ENCODE data around the gene TCP10L.
"Not testable (repeated sequence)": the region's sequence is repeated elsewhere in the genome, so short reads cannot be mapped to it uniquely, and the experiment has no call there.

TCP10L gene

DNA sequence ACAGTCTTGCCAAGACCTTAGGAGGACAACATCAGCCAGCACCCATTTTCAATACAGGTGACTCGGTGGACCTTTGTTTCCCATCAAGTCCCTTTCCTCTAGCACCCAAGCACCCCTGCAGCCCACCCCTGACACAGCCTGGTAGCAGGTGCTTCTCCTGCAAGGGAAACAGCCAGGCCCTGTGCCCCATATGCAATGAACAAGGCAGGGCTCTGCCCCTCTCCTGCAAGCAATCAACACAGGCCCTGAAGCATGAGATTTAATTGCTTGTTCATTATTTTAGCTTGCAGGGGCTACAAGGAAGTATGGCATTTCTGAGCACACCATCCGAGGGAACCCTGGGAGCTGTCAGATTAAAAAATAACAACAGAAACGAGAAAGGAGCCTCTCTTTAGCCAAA, 35.4 kb downstream of the TCP10L start:
- no peak for DNase-seq

DNA sequence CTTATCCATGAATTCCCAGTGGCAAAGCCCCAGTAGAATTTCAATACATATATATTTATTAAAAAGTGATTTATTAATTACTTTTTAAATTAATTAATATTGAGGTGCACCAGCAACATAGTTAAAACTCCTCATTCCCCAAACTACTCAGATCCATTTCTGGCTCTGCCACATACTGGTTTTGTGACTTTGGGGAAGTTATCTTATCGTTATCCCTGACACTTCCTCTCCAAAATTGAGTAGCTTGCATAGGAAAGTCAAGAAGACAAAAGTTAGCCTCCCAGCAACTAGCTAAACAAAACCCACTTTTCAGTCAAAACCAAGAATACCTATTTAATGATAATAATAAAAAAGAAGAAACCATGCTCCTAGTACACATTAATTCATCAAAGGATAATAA, 35.9 kb downstream of the TCP10L start:
- DNase-seq: no peak

DNA sequence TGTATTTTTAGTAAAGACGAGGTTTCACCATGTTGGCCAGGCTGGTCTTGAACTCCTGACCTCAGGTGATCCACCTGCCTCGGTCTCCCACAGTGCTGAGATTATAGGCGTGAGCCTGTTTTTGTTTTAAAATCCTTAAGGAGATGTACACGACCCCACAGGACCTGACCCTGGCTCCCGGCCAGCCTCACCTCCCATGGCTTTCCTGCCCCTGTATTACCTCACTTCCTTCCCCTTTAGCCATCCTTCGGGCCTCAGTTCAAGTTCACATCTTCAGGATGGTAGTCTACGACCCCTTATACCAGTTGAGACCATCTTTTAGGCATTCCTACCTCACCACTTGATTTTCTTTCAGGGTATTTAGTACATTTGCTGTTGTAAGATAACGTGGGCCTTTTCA, 36.3 kb downstream of the TCP10L start:
- DNase-seq: no peak

DNA sequence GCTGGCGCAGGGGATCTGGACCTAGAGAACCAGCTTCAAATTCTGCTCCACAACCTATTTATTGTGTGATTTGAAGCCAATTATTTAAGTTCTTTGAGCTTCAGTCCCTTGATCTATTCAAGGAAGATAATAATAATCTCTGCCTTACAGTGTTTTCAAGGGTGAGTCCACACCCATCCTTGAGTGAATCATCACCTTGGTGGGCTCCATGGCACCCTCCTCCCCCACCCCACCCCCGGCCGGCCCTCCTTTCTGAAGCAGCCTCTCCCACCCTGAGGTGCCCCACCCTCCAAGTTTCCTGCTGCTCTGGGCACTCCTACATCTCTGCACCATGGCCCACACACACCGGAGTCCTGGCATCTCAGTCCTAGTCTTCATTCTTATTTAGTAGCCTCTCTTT, 38.3 kb downstream of the TCP10L start:
- no peak for DNase-seq

DNA sequence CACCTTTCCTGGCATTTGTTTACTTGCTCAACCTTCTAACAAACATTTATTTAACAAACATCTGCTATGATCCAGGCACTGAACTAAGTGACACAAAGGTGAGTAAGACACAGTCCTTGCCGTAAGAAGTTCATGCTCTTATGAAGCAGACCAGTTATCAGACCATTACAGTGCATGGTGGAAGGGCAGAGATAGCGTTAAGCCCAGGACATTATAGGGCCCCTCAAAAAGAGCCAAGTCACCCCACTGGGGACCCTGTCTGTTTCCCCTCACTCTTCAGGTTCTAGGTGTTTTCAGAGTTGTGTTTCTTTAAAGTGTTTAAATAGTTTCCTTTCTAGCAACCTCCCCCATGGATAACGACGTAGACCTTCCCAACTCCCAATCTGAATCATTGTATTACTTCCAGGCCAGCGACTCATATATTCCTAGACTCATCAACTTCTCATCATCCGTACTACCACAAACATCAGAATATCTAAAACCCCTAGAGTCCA, 39.3 kb downstream of the TCP10L start:
- no peak for DNase-seq

DNA sequence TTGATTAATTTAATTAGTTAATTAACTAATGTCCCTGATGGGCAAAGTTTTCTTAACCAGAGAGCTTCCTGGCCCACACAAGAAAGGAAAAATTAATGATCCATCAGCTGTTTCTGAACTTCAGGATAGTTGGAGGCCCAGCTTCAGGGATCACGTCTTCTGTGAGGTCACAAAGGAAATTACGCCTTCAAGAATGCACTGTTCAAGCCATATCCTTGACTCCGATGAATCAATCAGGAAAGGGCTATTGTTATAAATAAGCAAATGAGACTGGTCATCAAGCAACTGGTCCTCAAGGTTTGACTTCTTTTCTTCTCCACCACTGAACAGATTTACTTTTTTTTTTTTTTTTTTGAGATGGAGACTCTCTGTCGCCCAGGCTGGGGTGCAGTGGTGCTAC, 40.6 kb downstream of the TCP10L start:
- DNase-seq: no peak

DNA sequence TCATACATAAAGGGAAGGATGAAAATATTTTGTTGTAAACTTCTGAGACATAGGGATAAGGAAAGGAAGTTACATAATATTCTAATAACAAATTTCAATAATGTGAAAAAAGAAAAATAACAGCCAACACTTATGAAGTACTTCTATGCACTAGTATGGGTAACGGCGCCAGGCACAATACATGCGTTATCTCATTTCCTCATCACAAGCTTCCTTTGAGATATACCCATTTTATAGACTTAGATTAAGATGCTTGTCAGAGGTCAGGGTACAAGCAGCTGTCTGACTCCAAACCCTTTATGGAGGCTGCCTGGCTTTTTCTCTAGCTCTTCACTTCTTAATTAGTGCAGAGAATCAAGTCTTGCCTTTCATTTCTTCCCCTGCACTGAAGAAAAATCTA, 41.3 kb downstream of the TCP10L start:
- DNase-seq: no peak

DNA sequence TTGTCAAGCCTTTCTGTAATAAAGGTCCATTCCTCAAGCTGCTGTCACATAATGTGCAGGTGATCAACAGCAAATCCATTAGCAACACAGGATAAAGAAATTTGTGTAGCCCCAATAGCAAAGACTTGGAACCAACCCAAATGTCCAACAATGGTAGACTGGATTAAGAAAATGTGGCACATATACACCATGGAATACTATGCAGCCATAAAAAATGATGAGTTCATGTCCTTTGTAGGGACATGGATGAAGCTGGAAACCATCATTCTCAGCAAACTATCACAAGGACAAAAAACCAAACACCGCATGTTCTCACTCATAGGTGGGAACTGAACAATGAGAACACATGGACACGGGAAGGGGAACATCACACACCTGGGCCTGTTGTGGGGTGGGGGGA, 42.3 kb downstream of the TCP10L start:
- not testable (repeated sequence) for DNase-seq

DNA sequence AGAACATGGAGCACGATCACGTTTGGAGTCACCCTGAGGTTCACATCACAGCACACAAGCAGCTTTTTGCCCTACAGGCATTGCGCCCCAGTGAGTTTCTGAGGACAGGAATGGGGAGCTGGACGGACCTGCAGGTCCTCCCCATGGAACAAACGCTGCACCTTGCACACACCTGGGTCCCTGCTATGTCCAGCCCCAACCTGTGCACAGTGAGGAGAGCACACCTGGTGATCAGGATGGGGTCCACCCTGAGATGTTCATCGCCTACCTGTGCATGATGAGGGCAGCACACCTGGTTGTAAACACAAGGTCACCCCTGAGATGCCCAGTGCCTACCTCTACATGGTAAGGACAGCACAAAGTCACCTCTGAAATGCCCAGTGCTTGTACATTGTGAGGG, 45.9 kb downstream of the TCP10L start:
- DNase-seq: no peak

DNA sequence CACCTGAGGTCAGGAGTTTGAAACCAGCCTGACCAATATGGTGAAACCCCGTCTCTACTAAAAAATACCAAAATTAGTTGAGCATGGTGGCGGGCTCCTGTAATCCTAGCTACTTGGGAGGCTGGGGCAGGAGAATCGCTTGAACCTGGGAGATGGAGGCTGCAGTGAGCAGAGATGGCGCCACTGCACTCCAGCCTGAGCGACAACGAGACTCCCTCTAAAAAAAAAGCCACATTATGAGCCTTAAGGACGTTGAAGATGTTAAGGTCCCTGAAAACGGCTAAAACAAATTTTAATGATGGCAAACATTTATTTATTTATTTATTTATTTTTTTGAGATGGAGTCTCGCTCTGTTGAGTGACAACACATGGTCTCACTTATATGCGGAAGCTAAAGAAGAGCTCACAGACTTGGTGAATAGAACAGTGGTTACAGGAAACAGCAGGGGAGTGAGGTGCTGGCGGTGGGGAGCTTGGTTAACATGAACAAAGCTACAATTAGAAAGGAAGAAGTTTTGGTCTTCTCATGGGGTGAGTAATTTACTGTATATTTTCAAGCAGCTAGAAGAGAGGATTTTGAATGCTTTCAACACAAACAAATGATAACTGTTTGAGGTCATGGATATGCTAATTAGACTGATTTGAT, 47.1 kb downstream of the TCP10L start:
- no peak for DNase-seq

DNA sequence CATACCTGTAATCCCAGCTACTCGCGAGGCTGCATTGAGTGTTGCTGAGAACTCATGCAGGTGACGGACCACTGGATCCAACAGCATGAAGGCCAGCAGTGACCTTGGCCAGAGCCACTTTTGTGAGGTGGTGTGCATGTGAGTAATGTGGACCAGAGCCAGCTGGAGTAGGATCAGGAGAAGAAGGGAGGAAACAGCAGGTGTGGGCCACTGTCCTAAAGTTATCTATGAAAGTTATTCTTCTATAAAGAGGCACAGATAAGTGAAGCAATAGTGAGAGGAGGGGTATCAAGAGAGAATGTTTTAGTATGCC, 47.8 kb downstream of the TCP10L start:
- DNase-seq: no peak

DNA sequence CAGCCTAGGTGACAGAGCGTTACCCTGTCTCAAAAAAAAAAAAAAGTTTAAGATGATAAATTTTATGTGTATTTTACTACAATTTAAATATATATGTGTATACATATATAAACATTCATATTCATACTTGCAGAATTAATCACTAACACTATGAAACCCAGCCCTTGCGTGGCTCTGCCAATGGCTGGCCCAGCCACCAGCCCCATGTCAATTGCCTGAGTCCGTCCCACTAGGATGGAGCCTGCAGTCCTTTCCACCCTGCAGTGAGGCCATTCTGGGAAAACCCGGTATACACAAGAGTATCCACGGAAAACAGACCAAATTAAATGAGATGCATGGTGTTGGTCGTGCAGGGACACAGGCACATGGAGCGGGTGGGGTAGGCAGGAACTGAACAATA, 49.7 kb downstream of the TCP10L start:
- no peak for DNase-seq

DNA sequence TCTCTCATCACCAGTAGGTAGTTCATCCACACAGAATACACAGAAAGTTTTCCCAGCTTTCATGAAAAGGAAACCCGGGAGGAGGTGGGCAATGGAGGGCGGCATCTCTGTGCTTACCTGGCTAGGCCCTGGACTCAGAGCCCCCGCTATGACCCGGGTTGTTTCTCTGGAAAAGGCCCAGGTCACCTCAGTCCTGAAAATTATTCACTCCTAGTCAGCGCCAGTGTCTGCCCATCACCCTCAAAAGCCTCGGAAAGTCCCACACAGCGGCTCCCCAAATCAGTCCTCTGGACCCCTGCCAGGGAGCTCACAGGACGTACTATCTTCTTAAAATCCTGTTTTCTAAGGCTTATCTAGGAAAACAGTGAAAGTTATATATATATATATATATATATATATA, 51.2 kb downstream of the TCP10L start:
- DNase-seq: no peak

DNA sequence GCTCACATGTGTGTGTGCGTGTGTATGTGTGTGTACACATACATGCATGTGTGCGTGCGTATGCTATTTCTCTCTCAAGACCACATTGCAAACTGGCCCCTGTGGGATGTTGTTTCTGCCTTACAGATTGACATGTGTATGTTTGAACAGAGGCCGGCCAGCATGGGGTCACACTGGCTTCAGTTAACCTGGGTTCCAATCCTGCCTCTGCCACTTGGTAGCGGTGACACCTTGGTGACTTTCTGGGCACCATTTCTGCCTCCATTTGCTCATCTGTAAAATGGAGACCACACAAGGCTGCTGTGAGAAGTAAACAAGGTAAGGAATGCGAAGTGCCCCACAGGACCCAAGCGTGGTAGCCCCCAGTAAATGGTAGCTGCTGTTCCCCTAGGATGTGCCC, 51.7 kb downstream of the TCP10L start:
- no peak for DNase-seq

DNA sequence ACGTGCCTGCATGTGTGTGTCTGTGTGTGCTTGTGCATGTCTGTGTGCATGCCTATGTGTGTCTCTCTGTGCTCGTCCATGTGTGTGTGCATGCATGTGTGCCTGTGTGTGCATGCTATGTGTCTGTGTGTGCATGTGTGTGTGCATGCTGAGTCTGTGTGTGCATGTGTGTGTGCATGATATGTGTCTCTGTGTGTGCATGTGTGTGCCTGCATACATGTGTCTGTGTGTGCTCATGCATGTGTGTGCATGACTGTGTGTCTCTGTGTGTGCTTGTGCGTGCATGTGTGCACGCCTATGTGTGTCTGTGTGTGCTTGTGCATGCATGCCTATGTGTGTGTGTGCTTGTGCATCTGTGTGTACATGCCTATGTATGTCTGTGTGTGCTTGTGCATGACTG, 52.3 kb downstream of the TCP10L start:
- DNase-seq: no peak

DNA sequence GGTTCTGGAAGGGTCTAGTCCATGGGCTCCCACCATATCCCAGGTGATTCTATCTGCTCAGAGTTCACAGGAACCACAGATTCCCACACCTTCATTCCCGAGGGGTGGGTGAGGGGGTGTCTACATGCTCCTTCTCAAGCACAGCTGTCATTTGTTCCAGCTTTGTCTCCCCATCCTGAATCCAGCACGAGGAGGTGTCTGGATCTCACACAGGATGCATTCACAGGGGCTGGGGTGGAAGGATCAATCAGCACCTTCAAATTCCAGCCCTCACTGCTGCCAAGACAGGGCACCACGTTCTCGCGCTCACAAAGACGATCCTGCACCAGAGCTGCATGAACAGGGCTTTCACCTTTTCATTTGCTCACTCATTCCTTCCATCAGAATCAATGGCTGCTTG, 52.7 kb downstream of the TCP10L start:
- no peak for DNase-seq

DNA sequence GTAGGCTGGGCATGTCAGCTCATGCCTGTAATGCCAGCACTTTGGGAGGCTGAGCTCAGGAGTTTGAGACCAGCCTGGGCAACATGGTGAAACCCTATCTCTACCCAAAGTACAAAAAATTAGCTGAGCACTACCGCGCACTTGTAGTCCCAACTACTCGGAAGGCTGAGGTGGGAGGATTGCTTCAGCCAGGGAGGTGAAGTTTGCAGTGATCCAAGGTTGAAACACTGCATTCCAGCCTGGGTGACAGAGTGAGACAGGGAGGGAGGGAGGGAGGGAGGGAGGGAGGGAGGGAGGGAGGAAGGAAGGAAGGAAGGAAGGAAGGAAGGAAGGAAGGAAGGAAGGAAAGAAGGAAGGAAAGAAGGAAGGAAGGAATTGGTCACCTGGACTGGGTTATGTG, 53.8 kb downstream of the TCP10L start:
- DNase-seq: not testable (repeated sequence)

DNA sequence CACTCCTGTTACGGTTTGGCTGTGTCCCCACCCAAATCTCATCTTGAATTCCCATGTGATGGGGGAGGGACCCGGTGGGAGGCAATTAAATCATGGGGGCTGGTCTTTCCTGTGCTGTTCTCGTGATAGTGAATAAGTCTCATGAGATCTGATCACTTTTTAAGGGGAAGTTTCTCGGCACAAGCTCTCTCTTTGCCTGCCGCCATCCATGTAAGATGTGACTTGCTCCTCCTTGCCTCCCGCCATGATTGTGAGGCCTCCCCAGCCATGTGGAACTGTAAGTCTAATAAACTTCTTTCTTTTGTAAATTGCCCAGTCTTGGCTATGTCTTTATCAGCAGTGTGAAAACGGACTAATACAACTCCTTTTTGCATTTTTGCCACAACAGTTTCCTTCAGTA, 54.5 kb downstream of the TCP10L start:
- DNase-seq: not testable (repeated sequence)

DNA sequence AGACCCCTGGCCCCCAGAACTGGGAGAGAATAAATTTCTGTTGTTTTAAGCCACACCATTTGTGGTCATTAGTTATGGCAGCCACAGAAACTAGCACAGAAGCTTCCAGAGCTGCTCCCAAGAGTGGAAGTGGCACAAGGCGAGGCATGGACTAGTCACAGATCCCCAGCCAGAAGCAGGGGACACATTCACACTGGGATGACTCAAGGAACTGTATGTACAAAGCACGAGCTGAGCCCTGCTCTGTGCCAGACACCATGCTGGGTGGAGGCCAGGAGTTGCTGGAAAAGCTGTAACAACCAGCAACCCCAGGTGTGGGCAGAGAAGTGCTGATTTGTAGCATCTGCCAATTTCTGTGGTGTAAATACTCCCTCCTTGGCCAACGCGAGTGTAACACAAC, 55.6 kb downstream of the TCP10L start:
- no peak for DNase-seq

DNA sequence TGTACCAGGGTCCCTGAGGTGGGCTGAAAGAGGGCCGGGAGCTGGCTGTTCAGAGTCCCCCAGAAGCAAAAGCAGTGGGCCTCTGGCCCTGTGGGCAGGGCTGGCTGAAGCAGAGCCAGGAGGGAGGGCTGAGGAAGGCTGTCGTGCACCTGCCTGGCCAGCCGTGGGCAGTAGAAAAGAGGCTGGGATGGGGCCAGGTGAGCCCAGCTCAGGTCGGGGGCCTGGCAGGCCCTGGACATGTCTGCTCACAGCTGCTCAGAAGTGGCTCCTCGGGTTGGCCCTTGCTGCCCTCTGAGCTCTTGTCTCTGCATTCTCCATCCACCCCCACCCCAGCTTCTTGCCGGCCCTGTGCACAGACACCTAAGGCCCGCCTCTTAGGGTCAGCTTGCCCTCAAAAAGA, 60.0 kb downstream of the TCP10L start:
- DNase-seq: no peak

DNA sequence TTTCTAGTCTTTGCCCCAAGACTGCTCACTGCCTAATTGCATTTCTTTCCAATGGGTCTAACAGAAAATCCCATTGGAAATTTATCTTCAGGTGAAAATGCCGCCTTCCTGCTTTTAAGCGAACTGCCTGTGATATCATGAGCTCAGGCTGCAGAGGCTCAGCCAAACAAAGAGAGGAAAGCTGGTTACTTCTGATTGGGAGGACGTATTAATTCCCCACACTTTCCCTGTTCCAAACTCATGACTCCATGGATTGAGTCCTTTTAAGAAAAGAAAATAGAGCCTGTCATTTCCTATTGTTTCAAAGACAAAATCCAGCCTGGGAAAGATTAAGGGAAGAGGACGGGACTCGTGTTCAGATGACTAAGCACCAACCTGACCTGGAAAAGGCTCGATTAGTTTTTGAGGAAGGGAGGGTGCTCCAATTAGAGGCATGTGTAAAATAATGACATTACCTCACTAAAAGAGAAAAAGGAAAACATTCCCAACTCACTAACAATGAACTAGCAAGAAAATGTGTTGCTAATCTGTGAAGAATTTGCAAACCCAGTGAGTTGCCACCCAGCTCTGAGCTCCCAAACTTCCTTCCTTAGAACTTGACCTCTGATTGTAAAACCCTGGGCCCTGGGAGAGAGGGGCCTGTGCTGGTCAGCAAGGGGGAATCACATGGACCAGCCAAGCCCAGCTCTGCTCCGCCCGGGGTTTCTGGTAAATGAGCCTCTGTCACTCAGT, 61.2 kb downstream of the TCP10L start:
- no peak for DNase-seq
